ENCODE results near the gene CYP2R1. TPM values are rescaled to one million over a fixed set of nuclear protein-coding genes. Genes with fewer than 3 reads are reported as not detected.

The CYP2R1 gene
- polyA plus RNA-seq, 3 donors: 20.1 to 28.6 (median 24.3) TPM

- no peak for DNase-seq (ENCODE audit: low read depth in 3 of 3, low spot score in 2 of 3)
Observed at GRCh38 chr11:14835496-14836492, 56.2 kb downstream of the CYP2R1 start.

Other genes with a start within 250 kb of the CYP2R1 start
- gene PDE3B, start 248.4 kb downstream of the CYP2R1 start, polyA plus RNA-seq (ENCODE audit: insufficient read length in 3 of 3): 1 to 10 TPM; 6.8 to 9.1 (median 7.7) TPM
- gene CALCA, start 80.1 kb upstream of the CYP2R1 start, polyA plus RNA-seq (ENCODE audit: insufficient read length in 3 of 3): 10 to 100 TPM in 2 of 3 donors, 1 to 10 TPM in 1; 9.7 to 14.4 (median 11.1) TPM
- 1 to 10 TPM; 2.7 to 3.4 (median 2.8) TPM for gene CALCB, start 181.4 kb upstream of the CYP2R1 start, polyA plus RNA-seq (ENCODE audit: insufficient read length in 3 of 3)
- under 1 TPM; 0.67 to 0.86 (median 0.71) TPM for gene INSC, start 222.7 kb upstream of the CYP2R1 start, polyA plus RNA-seq (ENCODE audit: insufficient read length in 3 of 3)